NCI-H774 (cell line): ENCODE measurements around the gene HDAC9.
"Not testable (repeated sequence)": the region's sequence is repeated elsewhere in the genome, so short reads cannot be mapped to it uniquely, and the experiment has no call there.

Experiments
- DNase-seq: peaks from one replicate; lab custom pipeline; 2025; lab: John Stamatoyannopoulos, UW

The HDAC9 gene

DNA sequence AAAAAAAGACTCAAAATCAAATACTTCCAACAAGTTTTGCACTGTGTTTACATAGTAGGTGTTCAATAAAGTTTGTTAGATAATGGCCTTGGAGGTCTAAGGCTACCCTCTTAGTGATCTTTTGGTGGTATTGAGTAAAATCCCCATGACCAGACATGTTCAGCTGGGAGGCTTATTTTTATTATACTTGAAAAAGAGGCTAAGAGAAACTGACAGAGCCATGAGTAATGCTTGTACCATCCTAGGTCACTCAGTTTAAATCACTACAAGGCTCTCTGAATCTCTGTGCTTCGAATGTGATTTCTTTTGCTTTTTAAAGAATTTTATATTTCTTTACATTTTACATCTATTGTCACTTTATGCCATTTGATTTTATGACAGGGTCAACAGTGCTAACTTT, 531.3 kb downstream of the HDAC9 start:
- DNase-seq = no peak

DNA sequence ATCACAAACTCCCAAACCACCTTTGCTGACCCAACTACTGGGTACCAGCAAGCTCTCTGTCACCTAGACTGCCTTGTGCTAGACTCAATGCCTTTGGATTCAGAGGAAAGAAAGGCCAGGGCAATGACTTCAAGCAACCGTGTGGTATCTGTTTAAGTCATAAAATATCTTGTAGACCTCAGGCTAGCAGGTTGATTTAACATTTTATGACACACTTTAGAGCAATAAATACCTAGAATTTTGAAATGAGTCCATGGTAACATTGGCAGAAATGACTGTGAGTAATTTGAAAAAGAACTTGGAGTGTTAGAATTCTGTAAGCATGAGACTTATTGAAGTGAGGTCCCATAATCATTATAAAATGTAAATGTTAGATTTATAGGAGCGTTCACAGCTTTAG, 534.7 kb downstream of the HDAC9 start:
- DNase-seq = no peak

- DNase-seq = not testable (repeated sequence)
These were observed 537.4 kb downstream of the HDAC9 start for GRCh38 chr7:19032942-19033341.

DNA sequence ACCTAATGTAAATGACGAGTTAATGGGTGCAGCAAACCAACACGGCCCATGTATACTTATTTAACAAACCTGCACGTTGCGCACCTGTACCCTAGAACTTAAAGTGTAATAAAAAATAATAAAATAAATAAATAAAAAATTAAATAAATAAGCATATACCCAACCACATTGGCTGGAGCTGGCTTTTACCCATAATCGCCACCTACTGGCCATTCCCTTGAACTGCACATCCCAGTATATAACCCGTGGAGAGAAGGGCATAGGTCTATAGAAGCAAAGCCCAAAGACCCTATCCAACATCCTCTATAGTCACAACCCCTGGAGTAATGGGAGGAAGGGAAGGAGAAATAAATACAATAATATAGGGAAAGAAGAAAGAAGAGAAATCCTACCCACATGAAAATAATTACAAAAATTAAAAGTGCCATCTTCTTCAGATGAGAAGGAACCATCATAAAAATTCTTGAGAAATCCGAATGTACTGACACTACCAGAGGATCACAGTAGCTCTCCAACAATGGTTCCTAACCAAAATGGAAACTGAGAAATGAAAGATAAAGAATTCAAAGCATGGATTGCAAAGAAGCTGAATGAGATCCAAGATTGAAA, 556.3 kb downstream of the HDAC9 start:
- no peak for DNase-seq
